ENCODE measurements around the gene RPS6KA2.

Gene RPS6KA2

DNA sequence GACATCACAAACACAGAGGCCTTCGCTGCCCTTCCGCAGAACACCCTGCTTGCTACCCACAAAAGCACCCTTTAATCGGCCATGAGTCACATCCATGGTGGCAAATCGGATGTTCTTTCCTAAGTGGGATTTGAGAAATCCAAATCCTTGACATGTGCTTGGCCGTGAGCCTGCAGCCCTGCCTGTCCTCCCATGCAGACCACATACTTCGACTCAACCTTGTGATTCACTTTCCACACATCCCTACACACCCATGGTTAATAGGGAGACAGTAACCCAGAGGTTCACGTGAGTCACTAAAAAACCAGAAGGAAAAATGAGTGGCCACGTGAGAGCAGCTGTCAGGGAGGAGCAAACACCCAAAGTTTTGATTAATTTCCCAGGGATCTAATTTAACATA, 59.9 kb downstream of the RPS6KA2 start:
- DNase-seq, result no peak

DNA sequence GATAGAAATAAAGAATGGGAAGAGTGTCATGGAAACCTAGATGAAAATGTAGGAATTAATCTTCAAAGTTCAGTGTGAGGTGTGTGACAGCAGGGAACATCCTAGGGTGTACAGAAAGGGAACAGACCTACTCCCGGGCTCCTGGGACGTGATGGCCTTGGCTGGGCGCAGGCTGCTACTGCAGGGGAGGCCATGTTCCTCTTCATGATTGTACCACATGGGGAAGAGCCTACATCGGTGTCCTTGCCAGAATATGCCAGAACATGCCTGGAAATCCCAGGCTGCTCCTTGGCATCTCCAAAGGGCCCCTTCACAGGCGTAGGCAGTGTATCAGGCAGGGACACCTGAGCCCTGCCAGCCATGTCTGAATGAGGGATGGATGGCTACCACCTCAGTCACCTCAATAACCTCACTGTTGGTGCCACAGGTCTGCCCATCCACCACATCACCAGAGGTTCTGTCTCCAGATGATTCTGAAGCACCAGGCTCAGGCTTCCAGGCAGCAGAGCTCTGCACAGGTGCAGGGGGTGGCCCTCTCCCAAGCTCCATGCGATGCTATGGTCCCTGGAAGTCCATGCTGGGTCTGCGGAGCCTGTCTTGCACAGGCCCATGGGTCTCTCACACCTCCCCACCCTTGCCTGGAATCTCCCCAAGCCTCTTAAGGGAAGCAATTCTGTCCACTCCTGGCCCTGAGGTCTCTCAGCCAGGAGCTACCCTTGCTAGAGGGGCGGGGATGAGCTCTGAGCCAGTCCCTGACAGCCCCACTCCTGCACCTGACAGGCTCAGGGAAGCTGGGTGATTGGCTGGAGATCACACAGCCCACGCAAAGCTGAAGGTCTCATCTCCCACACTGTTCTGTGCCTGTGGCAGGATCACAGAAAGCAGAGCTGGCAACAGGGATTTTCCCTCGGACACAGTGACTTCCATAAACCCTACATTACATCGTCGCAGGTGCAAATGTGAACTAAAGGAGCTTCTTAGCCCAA, 60.7 kb downstream of the RPS6KA2 start:
- DNase-seq, result no peak

- DNase-seq, result no peak
Observed at GRCh38 chr6:166565084-166565967, 61.7 kb downstream of the RPS6KA2 start.

DNA sequence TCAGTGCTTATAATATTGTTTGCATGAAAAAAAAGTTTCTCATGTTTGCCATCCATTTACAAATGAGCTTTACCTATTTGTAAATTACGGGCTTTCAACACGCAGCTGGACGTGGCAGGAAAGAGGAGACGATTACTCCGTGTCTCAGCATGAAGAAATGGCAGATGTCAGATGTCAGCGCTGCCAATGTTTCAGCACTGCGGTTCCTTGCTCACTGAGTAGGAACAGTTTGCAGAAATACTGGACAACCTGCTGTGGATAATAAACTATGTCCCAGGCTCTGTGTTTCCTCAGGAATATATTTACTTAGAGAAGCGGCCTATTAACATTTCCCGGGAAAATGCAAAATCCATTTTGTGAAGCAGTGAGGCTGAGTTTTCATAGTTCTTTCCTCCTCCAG, 63.2 kb downstream of the RPS6KA2 start:
- no peak for DNase-seq

GRCh38 chr6:166563200-166563599, 63.9 kb downstream of the RPS6KA2 start:
- DNase-seq, result no peak

DNA sequence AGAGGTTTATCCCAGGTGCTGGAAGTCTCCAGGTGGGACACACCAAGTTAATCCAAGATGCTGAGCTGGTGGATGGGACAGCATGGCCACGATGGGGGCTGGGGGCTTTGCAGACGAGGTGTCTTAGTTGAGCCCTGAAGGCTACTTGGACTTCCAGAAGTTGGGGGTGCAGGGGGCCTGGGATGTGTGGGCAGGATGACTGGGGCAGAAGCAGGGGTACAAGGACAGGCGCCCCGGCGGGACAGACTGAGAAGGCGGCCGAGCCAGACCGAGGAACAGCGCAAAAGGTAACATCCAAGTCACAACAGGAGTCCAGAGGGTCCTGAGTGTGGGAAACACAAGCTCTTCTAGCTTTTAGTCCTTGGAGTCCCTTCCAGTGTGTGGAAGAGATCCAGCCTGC, 64.3 kb downstream of the RPS6KA2 start:
- no peak for DNase-seq

DNA sequence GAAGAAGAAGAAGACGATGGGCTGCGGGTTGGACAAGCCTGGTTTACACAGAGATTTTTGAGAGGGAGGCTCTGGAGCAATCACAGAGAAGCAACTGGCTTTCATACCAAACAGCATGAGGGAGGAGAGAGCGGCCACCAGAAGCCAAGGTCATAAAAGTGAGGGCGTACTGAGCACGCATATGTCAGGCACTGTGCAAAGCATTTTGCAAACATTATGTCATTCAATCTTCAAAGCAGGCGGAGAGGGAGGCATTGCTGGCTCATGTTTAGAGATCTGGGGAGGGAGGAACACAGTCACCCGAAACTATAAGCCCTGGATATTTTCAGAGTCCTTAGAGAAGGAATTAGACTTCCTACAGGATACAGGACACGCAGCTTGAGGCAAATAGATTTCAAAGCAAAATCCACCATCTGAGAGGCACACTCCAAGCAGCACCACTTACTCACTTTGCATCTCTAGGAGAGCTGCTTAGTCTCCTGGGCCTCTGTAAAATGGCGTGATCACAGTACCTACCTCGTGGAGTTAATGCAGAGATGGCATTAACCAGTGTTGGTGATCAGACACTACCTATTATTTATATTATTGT, 65.2 kb downstream of the RPS6KA2 start:
- no peak for DNase-seq

DNA sequence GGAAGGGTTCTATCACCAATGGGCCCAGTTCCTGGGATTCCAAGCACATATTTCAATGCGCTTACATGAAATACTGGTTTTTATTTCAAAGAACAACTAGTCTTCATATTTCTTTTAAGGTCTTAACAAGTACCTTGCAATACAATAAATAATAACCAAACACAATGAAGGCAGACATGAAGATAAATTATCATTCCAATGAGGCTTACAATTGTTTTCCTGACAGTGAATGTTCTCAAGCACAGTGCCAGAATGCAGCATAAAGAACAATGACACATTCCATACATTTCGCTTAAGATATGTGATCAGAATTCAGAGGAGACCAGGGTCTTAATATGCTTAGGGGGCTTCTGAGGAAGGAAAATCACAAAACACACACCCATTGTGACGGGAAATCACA, 66.8 kb downstream of the RPS6KA2 start:
- DNase-seq, result no peak

GRCh38 chr6:166559662-166560061, 67.4 kb downstream of the RPS6KA2 start:
- DNase-seq, result no peak

DNA sequence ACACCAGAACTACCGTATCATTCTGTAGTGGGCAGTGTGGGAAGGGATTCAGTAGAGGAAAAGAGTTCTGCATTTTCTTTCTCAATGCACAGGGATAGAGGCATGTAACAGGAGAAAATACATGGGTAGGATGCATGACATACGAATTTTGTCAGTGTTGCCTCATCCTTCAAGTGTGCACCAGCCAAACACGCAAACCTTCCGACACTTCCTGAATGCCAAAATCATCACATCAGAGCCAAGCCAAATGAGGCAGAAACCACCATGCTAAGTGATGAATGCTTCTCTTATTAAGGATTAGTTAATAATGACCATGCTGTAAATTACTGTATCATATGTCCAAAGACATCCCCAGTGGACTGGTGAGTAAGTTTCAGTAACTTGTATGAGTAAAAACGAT, 67.8 kb downstream of the RPS6KA2 start:
- DNase-seq, result no peak

GRCh38 chr6:166558156-166559005, 68.7 kb downstream of the RPS6KA2 start:
- DNase-seq, result no peak

GRCh38 chr6:166556863-166557322, 70.2 kb downstream of the RPS6KA2 start:
- DNase-seq, result peak; percentile 94 to 97

GRCh38 chr6:166556336-166556735, 70.7 kb downstream of the RPS6KA2 start:
- no peak for DNase-seq

DNA sequence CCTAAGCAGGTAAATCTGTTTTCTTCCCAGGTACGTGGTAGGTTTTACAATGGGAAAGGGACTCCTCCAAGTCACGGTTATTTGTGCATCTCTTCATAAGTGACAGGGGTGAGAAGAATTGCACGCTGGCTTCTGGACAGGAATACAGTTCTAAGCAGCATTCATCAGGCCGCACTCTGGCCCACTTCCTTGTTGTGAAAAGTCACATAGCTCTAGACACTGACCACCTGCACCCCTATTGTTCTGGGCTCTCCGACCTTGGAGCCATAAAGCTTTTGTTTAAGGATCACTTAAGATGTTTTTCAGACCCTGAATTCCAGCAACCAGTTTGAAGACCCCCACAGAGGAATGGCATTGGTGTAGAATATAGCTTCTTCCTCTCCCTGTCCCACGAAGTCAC, 72.0 kb downstream of the RPS6KA2 start:
- no peak for DNase-seq

DNA sequence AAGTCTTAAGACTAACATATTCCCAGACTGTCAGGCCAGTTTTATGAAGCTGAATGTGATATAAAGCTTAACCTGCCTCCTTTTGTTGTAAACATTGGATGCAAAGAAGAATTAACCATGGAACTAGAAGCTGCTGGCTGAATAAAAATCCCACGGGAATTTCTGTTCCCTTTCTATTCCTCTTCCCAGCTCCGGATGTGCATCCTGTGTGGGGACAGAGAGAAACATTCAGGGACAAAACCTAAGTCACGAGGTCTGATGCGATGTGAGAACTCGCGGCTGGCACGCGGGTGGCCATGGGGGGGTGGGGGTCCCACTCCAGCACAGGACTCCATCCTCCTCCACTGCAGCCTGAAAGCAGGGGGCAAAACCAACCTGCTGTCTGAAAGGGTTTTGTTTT, 72.7 kb downstream of the RPS6KA2 start:
- DNase-seq, result no peak

- no peak for DNase-seq
Observed at GRCh38 chr6:166553563-166554271, 73.3 kb downstream of the RPS6KA2 start.

- no peak for DNase-seq
Observed at GRCh38 chr6:166552600-166552999, 74.5 kb downstream of the RPS6KA2 start.

DNA sequence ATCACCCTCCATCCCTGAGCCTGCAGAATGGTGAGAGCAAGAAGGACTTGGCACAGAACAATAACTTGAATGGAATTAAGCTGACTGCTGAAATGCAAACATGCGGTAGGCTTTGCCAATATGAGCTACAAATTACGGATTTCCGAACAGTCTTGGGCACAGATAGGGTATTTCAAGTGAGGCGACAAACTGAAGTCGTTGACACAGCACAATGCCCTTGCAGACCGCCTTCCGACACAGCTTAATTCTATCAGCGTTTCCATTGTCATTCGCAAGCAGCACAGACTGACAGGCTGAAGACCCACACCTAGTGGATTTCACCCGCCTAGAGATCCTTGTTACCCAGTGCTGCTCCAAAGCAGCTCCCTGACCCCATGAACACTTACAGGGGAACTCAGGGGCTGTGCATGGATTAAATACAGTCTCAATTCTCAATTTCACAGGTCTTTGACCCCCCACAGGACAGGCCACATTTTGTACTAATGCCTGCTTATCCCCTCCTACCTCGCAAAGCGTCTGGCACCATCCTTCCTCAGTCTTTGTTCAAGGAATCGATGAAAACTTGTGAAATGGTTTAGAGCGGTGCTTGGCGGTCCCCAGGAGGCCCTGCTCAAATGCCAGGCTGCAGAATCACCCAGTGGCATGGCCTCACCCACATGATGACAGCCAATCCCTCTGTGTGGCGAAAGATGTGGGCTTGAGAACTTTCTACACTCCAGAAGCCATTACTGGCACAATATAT, 75.1 kb downstream of the RPS6KA2 start:
- no peak for DNase-seq

DNA sequence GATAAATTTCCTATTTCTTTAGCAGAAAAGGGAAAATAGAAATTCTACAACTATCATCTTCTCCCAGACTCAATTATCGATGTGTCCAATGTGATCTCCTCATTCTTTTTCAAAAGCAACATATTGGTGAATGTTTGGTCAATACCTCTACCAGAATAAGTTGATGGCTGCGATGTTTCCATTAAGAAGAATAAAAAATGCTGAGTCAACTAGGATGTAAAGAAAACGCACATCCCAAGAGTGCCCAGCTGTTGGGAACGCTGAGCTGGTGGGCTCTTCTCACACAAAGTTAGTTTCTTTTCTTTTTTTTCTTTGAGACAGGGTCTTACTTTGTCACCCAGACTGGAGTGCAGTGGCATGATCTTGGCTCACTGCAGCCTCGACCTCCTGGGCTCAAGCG, 80.4 kb downstream of the RPS6KA2 start:
- DNase-seq, result no peak

GRCh38 chr6:166545156-166546034, 81.7 kb downstream of the RPS6KA2 start:
- DNase-seq, result no peak

Data from cerebellar nuclear complex (tissue), 1 donor.